Hematopoietic multipotent progenitor cell treated with erythropoietin and hydrocortisone succinate and interleukin-3 and kit ligand, for 6 days (in vitro differentiated cells): Measurements from ENCODE around the gene SPECC1.
"Not testable (repeated sequence)": the region's sequence is repeated elsewhere in the genome, so short reads cannot be mapped to it uniquely, and the experiment has no call there.

Experiments used
- DNase-seq: peaks from one replicate; pipeline ENCODE4 v3.0.0-alpha.2; 2015

Gene SPECC1

DNA sequence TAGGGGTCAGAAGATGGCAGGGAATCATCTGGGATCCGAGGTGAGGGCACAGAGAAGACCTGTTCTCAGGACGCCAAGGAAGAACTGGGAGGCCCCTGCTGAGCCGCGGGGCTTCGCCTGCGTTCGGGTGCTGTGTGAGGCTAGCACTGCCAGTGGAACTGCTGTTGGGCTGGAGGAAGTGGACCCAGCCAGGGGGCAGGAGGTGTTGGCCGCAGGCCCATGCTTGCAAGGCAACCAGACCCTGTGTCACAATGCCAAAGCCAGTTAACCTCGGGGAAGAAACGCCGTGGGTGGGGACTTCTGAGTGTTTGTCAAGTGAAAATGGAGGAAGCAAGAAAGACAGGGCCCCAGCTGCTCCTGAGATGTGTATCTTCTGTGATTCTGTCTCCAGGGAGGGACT lies 272.7 kb downstream of the SPECC1 start:
- DNase-seq: peak; percentile 40

DNA sequence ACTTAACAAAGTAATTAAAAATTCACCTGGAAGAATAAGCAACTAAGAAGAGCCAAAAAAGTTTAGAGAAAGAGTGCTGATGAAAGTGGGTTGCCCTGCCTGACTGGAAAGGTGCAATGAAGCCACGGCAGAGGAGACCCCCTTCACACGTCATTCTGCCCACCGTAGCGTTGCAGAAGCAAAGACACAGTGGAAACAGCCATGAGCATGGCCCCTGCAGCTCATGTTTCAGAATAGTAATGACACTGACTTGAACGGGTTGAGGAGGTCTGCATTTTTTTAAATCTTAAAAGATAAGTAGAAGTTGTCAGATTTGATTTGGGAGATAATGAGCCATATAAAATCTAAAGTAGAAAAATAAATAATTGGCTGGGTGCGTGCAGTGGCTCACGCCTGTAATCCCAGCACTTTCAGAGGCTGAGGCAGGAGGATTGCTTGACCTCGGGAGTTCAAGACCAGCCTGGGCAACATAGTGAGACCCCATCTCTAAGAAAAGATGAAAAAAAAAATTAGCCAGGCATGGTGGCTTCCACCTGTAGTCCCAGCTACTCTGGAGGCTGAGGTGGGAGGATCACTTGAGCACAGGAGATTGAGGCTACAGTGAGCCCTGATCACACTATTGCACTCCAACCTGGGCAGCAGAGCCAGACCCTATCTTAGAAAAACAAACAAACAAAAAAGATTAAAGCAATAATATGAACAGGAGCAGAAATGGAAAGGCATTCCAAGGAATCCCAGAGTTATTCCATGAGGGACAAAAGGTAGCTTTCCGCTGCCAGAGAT lies 273.6 kb downstream of the SPECC1 start:
- DNase-seq: no peak

DNA sequence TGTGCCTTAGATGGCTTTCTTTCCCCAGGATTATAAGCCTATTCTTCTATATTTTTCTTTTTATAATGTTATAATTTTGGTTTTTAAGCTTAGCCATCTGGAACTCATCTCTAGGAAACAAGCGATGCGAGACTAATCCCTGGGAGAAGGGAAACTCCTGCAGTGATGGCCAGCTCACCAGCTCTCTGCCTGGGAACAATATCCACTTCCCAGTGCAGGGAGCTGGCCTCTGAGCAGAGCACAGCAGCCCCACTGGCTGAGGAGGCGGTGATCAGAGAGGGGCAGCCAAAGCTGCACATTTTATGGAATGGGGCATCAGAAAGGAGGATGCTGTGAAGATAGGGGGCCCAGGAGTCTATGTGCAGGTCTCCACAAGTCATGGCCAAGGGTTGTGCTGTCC lies 274.9 kb downstream of the SPECC1 start:
- DNase-seq: no peak

DNA sequence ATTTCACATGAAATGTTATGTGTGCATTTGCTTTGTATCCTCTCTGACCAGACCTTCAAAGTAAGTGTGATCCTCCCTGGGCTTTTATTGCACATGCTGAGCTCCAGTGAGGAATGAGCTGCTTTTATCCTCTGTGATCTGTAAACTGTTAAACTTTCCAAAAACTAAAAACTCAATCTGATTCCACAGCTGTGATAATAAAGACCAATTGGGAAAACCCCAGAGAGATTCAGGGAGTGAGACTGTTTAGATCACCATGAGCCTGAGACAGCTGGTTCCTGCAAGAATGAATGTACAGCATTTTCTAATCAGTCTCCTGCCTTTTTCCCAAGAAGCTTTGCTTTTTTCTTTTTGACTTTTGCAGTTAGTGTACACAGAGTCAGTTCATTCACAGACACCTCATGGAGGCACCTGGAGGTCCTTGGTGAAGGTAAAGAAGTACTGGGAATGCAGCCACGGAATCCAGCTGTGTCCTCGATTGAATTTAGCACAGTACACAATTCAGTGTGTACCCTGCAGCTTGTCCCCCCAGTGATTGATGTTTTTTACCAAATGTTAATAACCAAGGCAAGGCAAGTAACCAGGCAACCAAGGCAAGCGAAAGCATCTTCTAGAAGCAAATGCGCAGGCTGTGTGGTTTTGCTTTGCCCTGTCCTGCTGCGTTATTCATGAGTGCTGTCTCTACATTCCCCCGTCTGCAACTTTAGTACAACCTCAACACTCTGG lies 275.6 kb downstream of the SPECC1 start:
- DNase-seq: no peak

DNA sequence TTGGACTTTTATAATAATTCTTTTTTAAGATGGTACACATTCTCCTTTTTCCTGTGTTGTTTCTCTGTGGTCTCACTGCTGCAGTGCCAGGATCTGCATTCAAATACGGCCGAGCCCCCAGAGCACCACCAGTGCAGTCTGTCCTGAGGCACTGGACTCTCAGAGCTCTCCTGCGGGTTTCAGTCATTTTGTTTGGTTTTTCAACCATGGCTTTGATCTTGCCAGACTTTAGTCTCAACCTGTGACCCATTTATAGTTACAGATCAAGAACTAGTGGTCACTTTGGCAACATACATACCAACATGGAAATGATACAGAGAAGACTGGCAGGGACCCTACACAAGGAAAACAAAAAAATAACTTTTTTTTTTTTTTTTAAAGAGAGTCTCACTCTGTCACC lies 280.8 kb downstream of the SPECC1 start:
- no peak for DNase-seq

DNA sequence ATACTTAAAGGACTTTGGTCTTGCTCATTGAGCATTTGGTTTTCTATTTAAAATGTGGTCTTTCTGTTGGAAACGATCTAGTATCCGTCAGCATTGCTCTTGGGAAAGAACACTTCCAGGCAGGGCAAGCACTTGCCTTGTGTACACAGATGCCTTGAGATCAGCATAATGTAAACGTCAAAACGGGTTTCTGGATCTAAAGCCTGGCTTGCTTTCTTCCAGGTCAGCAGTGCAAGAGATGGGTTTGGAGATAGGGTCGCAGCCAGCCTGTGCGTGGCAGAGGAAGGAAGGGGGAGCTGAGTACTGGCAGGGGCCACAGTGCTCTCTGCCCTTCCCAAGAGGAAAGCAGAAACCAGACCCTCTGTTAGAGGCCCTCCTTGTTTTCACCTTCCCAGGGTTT lies 282.7 kb downstream of the SPECC1 start:
- peak; percentile 26 for DNase-seq

DNA sequence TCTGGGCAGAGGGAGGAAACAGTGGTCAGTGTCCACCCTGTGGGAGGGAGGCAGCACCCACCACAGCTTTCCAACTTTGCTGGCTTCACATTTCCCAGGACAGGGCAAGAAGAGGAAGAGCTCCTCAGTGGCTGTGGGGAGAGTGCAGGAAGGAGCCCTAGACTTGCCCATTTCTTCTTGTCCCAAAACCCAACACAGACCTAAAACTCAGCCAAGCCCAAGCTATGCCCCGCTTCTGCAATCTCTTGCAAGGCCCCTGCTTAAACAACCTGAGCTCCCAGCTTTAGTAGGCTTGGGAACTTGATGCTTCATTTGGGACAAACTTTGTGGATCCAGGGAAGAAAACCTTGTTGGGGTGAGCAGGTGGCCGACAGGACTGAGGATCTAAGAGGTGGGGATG lies 284.3 kb downstream of the SPECC1 start:
- no peak for DNase-seq

DNA sequence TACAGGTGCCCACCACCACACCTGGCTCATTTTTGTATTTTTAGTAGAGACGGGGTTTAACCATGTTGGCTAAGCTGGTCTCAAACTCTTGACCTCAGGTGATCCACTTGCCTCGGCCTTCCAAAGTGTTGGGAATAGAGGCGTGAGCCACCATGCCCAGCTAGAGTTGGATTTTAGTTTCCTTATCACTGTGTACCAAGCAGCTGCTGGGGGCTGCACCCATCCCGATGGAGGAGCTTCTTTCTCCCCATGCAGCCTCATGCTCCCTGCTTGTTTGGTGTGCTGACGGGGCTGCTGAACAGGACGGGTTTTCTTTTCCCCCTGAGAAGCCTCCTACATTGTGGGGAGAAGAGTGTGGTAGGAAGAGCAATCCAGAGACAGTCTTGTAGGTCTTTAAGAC lies 285.0 kb downstream of the SPECC1 start:
- DNase-seq: no peak

DNA sequence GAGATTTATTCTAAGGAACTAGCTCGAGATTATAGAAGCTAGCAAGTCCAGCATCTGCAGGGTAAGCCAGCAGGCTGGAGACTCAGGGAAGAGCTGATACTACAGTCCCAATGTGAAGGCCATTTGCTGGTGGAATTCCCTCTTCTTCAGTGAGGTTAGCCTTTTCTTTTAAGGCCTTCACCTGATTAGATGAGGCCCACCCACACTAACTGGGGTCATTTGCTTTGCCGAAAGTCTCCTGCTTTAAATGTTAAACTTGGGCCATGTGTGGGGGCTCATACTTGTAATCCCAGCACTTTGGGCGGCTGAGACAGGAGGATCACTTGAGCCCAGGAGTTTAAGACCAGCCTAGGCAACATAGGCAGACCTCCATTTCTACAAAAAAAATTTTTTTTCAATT lies 289.9 kb downstream of the SPECC1 start:
- no peak for DNase-seq

DNA sequence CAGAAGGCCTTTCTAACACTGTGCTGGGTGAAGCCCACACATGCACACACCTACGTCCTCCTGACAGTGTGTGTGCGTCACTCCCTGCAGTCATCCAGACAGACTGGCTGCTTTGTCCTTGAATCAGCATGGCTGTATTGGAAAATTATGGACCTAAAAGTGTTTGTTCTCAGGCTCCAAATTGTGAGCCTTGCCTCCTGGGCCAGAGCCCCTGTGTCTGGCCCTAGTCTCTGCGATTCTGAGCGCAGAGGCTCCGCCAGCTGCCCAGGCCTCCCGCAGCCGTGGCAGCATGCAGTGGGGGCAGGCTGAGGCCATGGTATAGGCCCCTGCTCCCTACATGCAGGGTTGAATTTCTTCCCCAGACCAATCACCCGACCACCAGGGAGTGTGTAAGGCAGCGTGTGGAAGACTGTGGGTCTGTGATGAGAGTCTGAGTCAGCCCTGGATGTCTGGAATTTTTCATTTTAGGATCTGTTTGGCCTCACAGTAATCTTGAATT lies 291.3 kb downstream of the SPECC1 start:
- no peak for DNase-seq

DNA sequence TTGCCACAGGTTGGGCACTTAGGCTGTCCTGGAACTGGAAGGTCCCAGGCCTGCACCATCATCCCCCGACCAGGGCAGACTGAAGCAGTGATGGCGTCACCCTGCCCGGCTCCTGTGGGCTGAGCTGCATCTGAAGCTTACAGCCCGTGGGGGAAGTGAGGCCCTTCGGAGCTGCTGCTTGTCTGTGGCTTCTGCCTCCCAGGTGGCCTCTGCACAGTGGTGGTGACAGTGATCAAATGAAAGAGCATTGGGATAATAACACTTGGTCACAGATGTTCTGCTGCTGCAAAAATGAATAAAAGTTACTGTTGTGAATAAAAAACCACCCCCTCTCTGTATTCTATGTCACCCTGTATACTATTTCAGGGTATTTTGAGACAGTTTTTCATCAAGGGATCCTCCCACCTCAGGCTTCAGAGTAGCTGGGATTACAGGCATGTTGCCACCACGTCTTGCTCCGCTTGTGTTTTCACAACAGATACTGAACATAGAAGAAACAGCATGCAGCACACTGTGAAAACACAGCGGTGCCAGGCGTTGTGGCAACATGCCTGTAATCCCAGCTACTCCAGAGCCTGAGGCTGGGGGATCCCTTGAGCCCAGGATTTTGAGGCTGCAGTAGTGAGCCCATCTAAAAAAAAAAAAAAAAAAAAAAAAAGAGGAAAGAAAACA lies 293.2 kb downstream of the SPECC1 start:
- DNase-seq: no peak

DNA sequence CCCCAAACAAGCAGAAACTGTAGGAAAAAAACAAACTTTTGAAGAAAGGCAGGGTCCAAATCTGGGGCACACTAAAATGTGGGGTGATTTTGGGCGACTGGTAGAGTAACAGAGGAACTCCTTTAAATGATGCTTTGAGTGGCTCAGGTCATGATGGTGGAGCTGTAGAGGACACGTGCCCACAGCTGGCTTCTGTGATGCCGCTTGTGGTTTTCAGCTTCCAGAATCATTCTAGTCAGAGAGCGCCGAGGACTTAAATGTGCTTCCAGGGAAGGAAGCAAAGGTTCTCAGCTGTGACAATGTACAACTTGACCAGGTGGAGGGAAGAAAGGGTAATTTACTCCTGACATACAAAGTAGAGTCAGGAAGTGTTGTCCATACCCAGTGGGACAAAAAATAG lies 295.8 kb downstream of the SPECC1 start:
- no peak for DNase-seq

DNA sequence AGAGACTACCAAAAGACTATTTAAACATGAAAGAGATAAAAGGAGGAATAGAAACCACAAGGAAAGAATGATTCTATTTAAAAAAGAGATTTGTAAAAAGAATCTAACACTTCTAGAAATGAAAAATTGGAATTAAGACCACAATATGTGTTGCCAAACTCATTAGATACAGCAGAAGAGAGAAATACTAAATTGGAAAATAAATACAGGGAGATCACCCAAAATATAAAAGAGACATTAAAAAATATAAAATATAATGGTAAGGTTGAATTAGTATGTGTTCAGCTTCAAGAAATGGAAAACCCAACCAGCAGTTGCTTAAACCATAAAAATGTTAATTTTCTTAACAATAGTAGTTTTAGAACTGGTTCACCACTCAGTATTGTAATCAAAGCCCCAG lies 297.8 kb downstream of the SPECC1 start:
- no peak for DNase-seq

DNA sequence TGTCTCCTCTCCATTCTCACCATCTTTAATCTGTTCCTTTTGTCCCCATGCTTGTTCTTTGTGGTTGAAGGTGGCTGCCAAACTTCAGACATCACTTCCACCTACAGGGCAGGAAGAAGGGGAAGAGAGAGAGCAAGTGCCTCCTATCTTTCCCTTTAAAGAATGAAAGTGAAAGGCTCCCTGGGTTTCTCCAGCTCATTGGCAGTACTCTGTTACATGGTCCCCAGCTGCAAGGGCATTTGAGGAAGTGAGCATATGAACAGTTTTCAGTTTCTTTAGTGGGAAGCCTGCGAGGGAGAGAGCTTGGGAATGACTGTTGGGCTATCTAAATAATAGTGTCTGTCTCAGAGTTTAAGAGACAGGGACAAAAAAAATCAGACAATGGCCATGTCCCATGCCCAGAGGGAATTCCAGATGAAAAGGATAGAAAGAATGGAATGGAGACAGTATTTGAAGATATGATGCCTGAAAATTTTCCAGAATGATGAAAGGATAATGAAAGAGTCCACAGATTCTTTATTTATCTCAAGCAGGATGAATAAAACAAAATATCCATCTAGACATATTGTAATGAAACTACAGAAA lies 298.3 kb downstream of the SPECC1 start:
- DNase-seq: no peak

DNA sequence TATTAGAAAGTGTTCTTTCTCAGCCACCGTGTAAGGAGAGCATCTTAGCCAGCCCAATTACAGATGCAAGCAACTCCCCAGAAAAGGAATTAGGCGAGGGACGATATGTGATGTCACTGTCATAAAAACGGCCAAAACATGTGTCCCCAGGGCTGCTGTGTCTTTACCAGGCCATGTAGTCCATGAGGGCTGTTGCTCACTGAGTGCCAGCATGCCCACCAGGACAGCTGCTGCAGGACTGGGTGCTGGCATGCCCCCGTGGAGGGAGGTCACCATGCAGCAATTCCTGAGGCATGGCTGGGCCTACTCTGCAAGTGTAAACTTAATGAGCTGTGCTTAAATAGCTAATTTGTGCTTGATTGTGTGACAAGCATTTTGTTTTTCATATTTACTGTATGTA lies 301.3 kb downstream of the SPECC1 start:
- no peak for DNase-seq

DNA sequence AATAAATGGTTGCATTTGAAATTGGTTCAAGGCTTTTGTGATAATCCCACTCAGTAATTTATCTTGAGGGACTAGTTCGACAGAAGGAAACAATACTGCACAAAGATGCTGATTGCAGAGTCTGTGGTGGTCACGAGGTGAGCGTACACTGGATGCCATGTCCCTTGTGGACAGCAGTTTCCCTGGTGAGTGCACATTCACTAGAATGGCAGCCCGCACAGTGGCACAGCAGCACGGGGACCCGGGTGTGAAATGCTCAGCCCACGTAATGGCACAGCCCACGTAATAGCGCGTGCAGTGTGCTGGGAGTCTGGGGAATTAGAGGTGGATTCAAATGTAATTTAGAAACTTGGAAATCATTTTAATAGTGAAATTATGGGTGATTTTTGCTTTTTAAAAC lies 304.1 kb downstream of the SPECC1 start:
- DNase-seq: no peak

DNA sequence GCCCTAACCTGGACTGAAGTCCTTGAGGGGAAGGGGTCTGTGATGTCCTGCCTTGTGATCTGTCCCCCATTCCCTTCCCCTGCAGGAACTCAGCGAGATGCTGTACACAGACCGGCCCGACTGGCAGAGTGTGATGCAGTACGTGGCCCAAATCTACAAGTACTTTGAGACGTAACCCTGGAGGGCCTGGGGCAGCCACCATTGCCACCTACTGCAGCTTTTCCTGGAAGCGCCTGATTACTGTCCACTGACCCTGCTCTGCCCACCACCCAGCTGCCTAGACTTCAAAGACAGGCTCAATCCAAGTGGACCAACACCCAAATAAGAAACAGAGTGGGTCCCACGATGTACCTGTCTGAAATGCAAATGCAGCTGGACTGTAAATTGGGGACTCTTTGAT lies 304.7 kb downstream of the SPECC1 start:
- no peak for DNase-seq

DNA sequence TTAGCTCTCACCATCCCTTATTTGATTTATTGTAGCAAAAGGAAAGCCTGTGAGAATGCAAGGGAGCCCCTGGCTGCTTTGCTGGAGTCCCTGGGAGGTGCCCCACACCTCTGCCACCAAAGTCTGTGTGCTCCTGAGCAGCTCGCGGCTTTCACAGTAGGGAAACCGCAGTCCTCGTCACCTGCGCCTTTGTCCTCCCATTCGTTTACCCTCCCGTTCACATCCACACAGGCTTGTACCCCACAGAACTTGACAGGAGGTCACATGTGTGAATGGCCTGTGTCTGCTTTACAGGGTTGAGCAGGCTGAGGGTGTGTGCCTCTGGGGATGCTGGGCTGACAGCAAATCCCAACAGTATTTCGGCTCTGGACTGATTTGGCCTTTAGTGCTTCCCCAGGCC lies 305.7 kb downstream of the SPECC1 start:
- DNase-seq: no peak

DNA sequence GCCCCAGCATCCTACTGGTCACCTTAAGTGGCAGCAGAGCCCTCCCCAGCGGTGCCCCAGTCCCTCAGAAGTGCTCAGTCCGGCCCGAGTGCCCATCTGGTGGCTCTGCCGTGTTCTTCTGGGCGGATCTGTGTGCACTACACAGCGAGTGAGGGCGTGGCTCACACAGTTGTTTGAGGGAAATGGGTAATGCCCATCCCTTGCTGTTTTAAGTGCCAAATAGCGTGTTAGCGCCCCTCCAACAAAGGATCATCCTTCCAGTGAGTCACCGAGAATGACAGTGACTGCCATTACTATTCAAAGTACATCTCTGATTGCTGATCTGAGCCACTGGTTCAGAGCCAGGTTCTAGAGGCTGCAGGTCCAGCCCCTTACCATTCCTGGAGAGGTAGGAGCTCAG lies 306.2 kb downstream of the SPECC1 start:
- no peak for DNase-seq

DNA sequence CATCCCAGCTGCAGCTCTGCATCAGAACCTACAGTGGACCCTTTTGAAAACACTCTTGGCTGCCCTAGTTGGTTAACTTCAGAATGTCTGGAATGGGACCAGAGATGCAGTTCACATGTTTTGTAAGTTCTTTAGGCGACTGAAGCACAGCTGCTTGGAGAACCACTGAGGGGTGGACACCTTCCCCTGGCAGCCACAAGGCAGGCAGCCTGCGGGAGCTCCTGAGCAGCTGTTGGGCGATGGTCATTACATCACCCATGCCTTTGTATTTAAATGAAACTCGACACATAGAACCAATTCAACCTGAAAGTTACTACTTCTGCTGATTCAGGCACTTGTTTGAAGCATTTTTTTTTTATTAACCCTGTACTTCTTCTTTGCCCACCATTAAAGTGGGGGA lies 306.7 kb downstream of the SPECC1 start:
- no peak for DNase-seq

DNA sequence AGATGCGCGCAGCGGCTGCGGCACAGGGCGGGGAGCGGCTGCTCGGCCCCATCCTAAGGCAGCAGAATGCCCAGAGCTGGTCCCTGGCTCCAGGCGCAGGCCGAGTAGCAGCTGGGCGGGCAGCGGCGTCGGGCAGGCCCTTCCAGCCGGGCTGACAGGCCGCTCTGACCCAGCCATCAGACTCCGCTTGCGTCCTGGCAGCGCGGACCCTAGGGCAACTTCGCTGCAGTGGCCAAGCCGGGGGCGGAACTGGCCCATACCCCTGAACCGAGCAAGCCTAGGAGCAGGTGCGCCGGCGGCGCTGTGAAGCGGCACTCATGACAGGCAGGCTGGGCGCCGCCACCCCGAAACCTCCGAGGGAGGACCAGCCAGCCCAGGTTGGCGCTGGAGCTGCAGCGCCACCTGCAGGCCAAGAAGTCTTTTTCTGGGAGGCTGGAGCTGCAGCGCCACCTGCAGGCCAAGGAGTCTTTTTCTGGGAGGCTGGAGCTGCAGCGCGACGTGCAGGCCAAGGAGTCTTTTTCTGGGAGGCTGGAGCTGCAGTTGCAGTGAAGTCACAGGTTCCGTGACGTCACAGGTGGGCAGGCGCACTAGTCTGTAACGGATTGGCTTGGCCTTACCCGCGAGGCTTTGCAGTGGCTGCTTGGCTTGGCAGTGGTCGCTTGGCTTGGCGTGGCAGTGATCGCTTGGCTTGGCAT lies 311.5 kb downstream of the SPECC1 start:
- peak; percentile 82 for DNase-seq

DNA sequence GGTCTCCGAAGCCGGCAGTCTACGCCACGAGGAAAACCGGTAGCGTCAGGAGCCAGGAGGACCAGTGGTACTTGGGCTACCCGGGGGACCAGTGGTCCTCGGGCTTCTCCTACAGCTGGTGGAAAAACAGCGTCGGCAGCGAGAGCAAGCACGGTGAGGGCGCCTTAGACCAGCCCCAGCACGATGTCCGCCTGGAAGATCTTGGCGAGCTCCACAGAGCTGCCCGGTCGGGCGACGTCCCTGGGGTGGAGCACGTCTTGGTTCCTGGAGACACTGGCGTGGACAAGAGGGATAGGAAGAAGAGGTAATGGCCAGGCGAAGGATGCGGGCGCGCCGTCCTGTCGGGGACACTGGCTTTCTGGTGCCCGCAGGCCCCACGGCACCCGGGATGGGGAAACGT lies 312.2 kb downstream of the SPECC1 start:
- DNase-seq: not testable (repeated sequence)

DNA sequence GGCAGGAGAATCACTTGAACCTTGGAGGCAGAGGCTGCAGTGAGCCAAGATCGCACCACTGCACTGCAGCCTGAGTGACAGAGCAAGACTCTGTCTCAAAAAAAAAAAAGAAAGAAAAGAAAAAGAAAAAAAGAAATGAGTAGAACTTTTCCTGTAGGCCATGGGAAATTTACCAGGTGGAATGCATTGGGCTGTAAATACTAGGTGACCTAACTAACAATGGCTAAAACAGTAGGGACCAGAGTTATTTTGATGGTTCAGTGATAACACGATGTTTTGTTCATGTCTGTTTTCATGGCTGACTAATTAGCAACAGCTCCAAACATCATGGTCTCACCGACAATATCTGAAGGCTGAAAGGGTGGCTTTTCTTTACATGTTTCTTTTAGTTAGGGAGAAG lies 318.6 kb downstream of the SPECC1 start:
- not testable (repeated sequence) for DNase-seq
